ENCODE data around the gene CCNK.
A peak's percentile ranks its signal among the peaks of the same experiment; 100 is the strongest.

CCNK gene

GRCh38 chr14:99467336-99468078 is 13.7 kb upstream of the CCNK start:
- no peak for DNase-seq

- no peak for DNase-seq
These were observed 13.1 kb upstream of the CCNK start for GRCh38 chr14:99468081-99468480.

GRCh38 chr14:99468836-99469592 is 12.2 kb upstream of the CCNK start:
- no peak for DNase-seq

GRCh38 chr14:99471731-99472130 is 9.5 kb upstream of the CCNK start:
- DNase-seq, result no peak

- DNase-seq, result no peak
These were observed 8.3 kb upstream of the CCNK start for GRCh38 chr14:99472937-99473336.

- no peak for DNase-seq
These were observed 7.8 kb upstream of the CCNK start for GRCh38 chr14:99473458-99473857.

GRCh38 chr14:99475179-99475578 is 6.0 kb upstream of the CCNK start:
- no peak for DNase-seq

- DNase-seq, result no peak
These were observed 5.5 kb upstream of the CCNK start for GRCh38 chr14:99475660-99476059.

- no peak for DNase-seq
These were observed 4.3 kb upstream of the CCNK start for GRCh38 chr14:99476864-99477263.

- DNase-seq, result no peak
These were observed 3.1 kb upstream of the CCNK start for GRCh38 chr14:99478128-99478527.

- no peak for DNase-seq
These were observed 1.9 kb upstream of the CCNK start for GRCh38 chr14:99479160-99479905.

GRCh38 chr14:99479906-99480869 is 1.0 kb upstream of the CCNK start, which contains the start of gene SETD3:
Gene SETD3, minus strand, starts transcription at chr14:99480859. Its CDS starts 15,054 bp downstream, at chr14:99465805.
- DNase-seq, result peak; percentile 13

GRCh38 chr14:99481745-99482099 is 513 bp downstream of the CCNK start:
- DNase-seq, result no peak

GRCh38 chr14:99484106-99484505 is 2.9 kb downstream of the CCNK start:
- no peak for DNase-seq

- no peak for DNase-seq
These were observed 16.1 kb downstream of the CCNK start for GRCh38 chr14:99497341-99497740.

GRCh38 chr14:99497894-99498293 is 16.7 kb downstream of the CCNK start:
- no peak for DNase-seq

- no peak for DNase-seq
These were observed 21.8 kb downstream of the CCNK start for GRCh38 chr14:99502989-99503421.

GRCh38 chr14:99503848-99504453 is 22.7 kb downstream of the CCNK start:
- DNase-seq, result no peak

GRCh38 chr14:99505089-99505488 is 23.9 kb downstream of the CCNK start:
- DNase-seq, result no peak

- no peak for DNase-seq
These were observed 25.1 kb downstream of the CCNK start for GRCh38 chr14:99506276-99506675.

- no peak for DNase-seq
These were observed 26.8 kb downstream of the CCNK start for GRCh38 chr14:99507860-99508640.

Measured in NCI-H1105 (cell line).